Endodermal cell (in vitro differentiated cells): ENCODE results near the gene EZH2. TPM values are rescaled to one million over a fixed set of nuclear protein-coding genes. Genes with fewer than 3 reads are reported as not detected.

Source experiments
- DNase-seq: peaks from one replicate; pipeline ENCODE4 v3.0.0-alpha.2; 2017
- H3K27ac ChIP-seq: 2 replicates; pipeline ENCODE4 v1.5.1; 2013; ENCODE audit warnings: mild to moderate bottlenecking, low read depth, low read length, moderate library complexity
- H3K27me3 ChIP-seq: 2 replicates; pipeline ENCODE4 v1.6.1; 2013; ENCODE audit warnings: mild to moderate bottlenecking, low read length, moderate library complexity; ENCODE audit not compliant: insufficient read depth, control insufficient read depth, poor library complexity, severe bottlenecking
- H3K36me3 ChIP-seq: 2 replicates; pipeline ENCODE4 v1.7.0; 2013; ENCODE audit warnings: mild to moderate bottlenecking, low read length, moderate library complexity; ENCODE audit not compliant: control insufficient read depth, insufficient read depth
- H3K4me1 ChIP-seq: one replicate; pipeline ENCODE4 v1.7.0; 2013; ENCODE audit warnings: low read length; ENCODE audit not compliant: control insufficient read depth, insufficient read depth
- H3K4me3 ChIP-seq: 2 replicates; pipeline ENCODE4 v1.5.1; 2013; ENCODE audit warnings: mild to moderate bottlenecking, low read length, moderate library complexity
- H3K9ac ChIP-seq: 2 replicates; pipeline ENCODE4 v1.6.1; 2013; ENCODE audit warnings: mild to moderate bottlenecking, low read length, moderate library complexity; ENCODE audit not compliant: poor library complexity, severe bottlenecking; ENCODE audit errors: extremely low read depth
- H3K9me3 ChIP-seq: 2 replicates; pipeline ENCODE4 v1.6.1; 2013; ENCODE audit warnings: mild to moderate bottlenecking, low read length, moderate library complexity; ENCODE audit not compliant: control insufficient read depth
- H3K27ac Mint-ChIP-seq: 2 replicates; pipeline ENCODE4 v1.8.0; 2020; ENCODE audit warnings: mixed read lengths
- H3K27me3 Mint-ChIP-seq: 2 replicates; pipeline ENCODE4 v1.8.0; 2021; ENCODE audit warnings: mild to moderate bottlenecking, mixed read lengths; ENCODE audit not compliant: insufficient read depth
- H3K36me3 Mint-ChIP-seq: 2 replicates; pipeline ENCODE4 v1.8.0; 2020; ENCODE audit warnings: low read depth, mixed read lengths
- H3K4me1 Mint-ChIP-seq: 2 replicates; pipeline ENCODE4 v1.8.0; 2020; ENCODE audit warnings: mixed read lengths
- H3K4me3 Mint-ChIP-seq: 2 replicates; pipeline ENCODE4 v1.8.0; 2020; ENCODE audit warnings: mild to moderate bottlenecking, moderate library complexity, mixed read lengths
- H3K9me3 Mint-ChIP-seq: 2 replicates; pipeline ENCODE4 v1.8.0; 2020; ENCODE audit warnings: mild to moderate bottlenecking, mixed read lengths
- WGBS, 2 experiments: methylation state at CpG; one replicate each; pipeline versions ENCODE4 v1.1.5 to v1.1.7; 2013; ENCODE audit warnings: missing lambda C conversion rate in 2 of 2, mixed read lengths in 1 of 2; ENCODE audit not compliant: insufficient coverage in 1 of 2, insufficient read length in 1 of 2; 5-methylcytosine and 5-hydroxymethylcytosine counted together
- total RNA-seq, 2 donors: library from RNA; stranded (reverse); fragmentation: NEBNext Ultra II Directional in 1 of 2; extraction: Animal tissue kit (Norgen Biotek cat#: 25700) in 1 of 2; gene quantifications; 2 replicates in 1 of 2; 3 replicates in 1 of 2; pipeline ENCODE4 v1.2.1, GENCODE V29; 2021
- TF ChIP-seq, protein P1 (sequence below): fragments of 200-600 bp; sonication (generic); conservative IDR thresholded peaks from 2 replicates; pipeline ENCODE4 v1.5.0; 2021; ENCODE audit warnings: antibody characterized with exemption, mild to moderate bottlenecking

The EZH2 gene
- total RNA-seq, 2 donors from 2014 or later: 40.2 to 46.0 TPM

DNA sequence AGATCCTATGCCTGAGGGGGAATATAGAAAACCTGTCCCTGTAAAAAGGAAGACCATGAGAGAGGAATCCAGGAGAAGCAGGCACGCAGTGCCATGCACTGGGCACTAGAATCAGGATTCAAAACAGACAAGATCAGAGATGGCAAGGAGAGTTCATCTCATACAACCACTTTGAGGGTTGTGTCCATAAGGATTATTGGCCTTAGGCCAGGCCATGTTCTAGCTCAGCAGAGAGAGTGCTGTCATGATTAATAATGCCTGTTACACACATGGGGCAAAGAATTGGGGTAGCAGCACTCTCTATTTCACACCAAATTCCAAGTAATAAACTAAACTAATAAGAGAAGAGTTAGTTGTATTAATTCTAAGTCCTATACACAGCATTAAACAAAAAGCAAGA, 29.1 kb downstream of the EZH2 start:
- Mint-ChIP-seq H3K36me3 (no peaks in the 10 kb centered on the region), H3K27ac (no peak overlapping the region), H3K27me3 (no peaks in the 10 kb centered on the region), H3K4me3 (no peak overlapping the region), H3K4me1 (peaks cover 25% of the 10 kb centered on the region), H3K9me3 (no peaks in the 10 kb centered on the region)
- Histone ChIP-seq H3K9me3 (no peaks in the 10 kb centered on the region), H3K9ac (no peak overlapping the region), H3K4me3 (no peak overlapping the region), H3K36me3 (no peaks in the 10 kb centered on the region), H3K4me1 (peaks cover 16% of the 10 kb centered on the region), H3K27me3 (no peaks in the 10 kb centered on the region), H3K27ac (no peak overlapping the region)
- no peak for DNase-seq
- WGBS, 2 experiments: 87 to 100% methylated on average over 1 of the region's 1 CpG
- TF ChIP-seq, protein P1, sequence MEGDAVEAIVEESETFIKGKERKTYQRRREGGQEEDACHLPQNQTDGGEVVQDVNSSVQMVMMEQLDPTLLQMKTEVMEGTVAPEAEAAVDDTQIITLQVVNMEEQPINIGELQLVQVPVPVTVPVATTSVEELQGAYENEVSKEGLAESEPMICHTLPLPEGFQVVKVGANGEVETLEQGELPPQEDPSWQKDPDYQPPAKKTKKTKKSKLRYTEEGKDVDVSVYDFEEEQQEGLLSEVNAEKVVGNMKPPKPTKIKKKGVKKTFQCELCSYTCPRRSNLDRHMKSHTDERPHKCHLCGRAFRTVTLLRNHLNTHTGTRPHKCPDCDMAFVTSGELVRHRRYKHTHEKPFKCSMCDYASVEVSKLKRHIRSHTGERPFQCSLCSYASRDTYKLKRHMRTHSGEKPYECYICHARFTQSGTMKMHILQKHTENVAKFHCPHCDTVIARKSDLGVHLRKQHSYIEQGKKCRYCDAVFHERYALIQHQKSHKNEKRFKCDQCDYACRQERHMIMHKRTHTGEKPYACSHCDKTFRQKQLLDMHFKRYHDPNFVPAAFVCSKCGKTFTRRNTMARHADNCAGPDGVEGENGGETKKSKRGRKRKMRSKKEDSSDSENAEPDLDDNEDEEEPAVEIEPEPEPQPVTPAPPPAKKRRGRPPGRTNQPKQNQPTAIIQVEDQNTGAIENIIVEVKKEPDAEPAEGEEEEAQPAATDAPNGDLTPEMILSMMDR: no peak

DNA sequence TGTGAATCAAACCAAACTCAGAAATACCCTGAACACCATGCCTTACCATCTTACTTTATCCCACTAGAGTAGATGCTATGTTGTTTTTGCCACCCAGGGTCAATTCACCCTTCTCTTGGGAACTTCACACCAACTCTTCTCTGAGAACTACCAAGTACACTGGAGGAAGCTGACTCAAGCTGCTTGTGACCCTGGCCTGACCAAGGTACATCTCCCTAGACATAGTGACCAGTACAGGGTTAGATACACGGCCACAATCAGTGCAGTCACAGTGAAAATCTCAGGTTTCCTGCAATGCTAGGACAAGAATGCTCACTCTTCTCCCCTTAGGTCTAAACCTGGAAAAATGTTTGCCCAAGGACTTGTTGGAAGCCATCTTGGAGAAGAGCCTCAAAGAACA, 31.8 kb downstream of the EZH2 start:
- no peaks in the 10 kb centered on the region for H3K27me3 Mint-ChIP-seq
- peaks cover 21% of the 10 kb centered on the region for H3K4me1 ChIP-seq
- 86% methylated on average over 1 of the region's 1 CpG; no CpG with 5 or more reads in 1 of the 2 experiments for WGBS, 2 experiments
- H3K27ac Mint-ChIP-seq: peak overlapping the region; percentile 13
- H3K9ac ChIP-seq: no peak overlapping the region
- no peak overlapping the region for H3K4me3 Mint-ChIP-seq
- no peaks in the 10 kb centered on the region for H3K27me3 ChIP-seq
- H3K4me1 Mint-ChIP-seq: peaks cover 51% of the 10 kb centered on the region
- DNase-seq: no peak
- no peaks in the 10 kb centered on the region for H3K9me3 Mint-ChIP-seq
- TF ChIP-seq, protein P1: no peak
- H3K4me3 ChIP-seq: no peak overlapping the region
- no peaks in the 10 kb centered on the region for H3K36me3 ChIP-seq
- no peaks in the 10 kb centered on the region for H3K9me3 ChIP-seq
- no peak overlapping the region for H3K27ac ChIP-seq
- H3K36me3 Mint-ChIP-seq: no peaks in the 10 kb centered on the region

DNA sequence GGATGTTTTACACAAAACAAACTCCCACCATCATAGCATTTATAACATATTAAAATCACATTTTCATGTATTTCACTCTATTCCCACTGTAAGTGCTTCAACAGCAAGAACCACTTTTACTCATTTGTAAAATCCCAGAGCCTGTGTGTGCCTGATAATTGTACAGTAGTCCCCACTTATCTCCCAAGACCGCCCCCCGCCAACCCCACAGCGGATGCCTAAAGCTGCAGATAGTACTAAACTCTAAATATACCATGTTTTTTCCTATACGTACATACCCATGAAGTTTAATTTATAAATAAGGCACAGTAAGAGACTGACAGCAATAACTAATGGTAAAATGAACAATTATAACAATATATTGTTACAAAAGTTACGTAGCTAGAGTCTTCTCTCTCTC, 33.5 kb downstream of the EZH2 start:
- H3K27ac Mint-ChIP-seq: no peak overlapping the region
- Histone ChIP-seq H3K9me3 (no peaks in the 10 kb centered on the region), H3K27me3 (no peaks in the 10 kb centered on the region), H3K9ac (no peak overlapping the region), H3K36me3 (no peaks in the 10 kb centered on the region), H3K27ac (no peak overlapping the region), H3K4me1 (peaks cover 21% of the 10 kb centered on the region), H3K4me3 (peak overlapping the region; percentile 39)
- H3K27me3 Mint-ChIP-seq: no peaks in the 10 kb centered on the region
- WGBS, 2 experiments: 97 to 100% methylated on average over 1 to 5 of the region's 5 CpGs
- no peaks in the 10 kb centered on the region for H3K36me3 Mint-ChIP-seq
- no peak overlapping the region for H3K4me3 Mint-ChIP-seq
- peaks cover 52% of the 10 kb centered on the region for H3K4me1 Mint-ChIP-seq
- H3K9me3 Mint-ChIP-seq: no peaks in the 10 kb centered on the region
- no peak for DNase-seq
- TF ChIP-seq, protein P1: no peak
